OCI-LY3 (cell line): ENCODE measurements around the gene APOA4.

Source experiments
- EZH2phosphoT487 ChIP-seq: fragments of 200-600 bp; shearing (Covaris generic); IDR thresholded peaks from 2 replicates; pipeline ENCODE4 v1.6.1; 2018; ENCODE audit warnings: antibody characterized with exemption, mixed run types, low read depth
- TF ChIP-seq, protein P1 (sequence below): fragments of 200-600, 300-600 bp; sonication (generic); IDR thresholded peaks from 2 replicates; pipeline ENCODE4 v1.5.1; 2014; ENCODE audit warnings: antibody characterized with exemption, low read length, low read depth

DNA sequence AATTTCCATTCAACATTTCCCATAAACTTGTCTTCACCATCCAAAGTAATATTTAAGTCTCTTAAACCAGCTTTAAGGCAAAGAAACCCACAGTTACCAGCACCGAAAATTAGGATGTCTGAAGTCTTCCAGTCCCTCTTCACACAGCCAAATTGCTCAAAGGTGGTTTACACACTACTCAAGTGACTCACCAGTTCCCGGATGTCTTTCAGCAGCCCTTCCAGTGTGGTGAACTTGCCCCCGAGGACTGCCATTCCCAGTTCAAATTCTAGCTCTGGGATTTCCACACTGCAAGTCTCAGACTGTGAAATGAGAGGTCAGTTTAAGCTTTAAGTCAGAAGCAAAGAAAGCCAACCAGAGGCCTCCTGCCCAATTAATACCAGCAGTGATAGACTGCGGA is 40.4 kb downstream of the APOA4 start:
- TF ChIP-seq, protein P1, sequence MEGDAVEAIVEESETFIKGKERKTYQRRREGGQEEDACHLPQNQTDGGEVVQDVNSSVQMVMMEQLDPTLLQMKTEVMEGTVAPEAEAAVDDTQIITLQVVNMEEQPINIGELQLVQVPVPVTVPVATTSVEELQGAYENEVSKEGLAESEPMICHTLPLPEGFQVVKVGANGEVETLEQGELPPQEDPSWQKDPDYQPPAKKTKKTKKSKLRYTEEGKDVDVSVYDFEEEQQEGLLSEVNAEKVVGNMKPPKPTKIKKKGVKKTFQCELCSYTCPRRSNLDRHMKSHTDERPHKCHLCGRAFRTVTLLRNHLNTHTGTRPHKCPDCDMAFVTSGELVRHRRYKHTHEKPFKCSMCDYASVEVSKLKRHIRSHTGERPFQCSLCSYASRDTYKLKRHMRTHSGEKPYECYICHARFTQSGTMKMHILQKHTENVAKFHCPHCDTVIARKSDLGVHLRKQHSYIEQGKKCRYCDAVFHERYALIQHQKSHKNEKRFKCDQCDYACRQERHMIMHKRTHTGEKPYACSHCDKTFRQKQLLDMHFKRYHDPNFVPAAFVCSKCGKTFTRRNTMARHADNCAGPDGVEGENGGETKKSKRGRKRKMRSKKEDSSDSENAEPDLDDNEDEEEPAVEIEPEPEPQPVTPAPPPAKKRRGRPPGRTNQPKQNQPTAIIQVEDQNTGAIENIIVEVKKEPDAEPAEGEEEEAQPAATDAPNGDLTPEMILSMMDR = no peak
- no peak for TF ChIP-seq EZH2phosphoT487
